GM12878 (cell line): ENCODE data around the gene PDE8B. TPM values are rescaled to one million over a fixed set of nuclear protein-coding genes. Genes with fewer than 3 reads are reported as not detected.

Experiments used
- ATAC-seq: fragments of 200-7000 bp; cut with Tn5 transposase; 3 replicates; pipeline ENCODE4 v1.9.1; 2020; ENCODE audit warnings: mild to moderate bottlenecking, moderate library complexity
- BruUV-seq: library from RNA; stranded (reverse); fragments of 400-500 nt; replicated peaks from 2 replicates; lab custom pipeline; 2021; lab: Mats Ljungman, UMichigan
- CTCF ChIA-PET: fragments of 300-600 bp; sonication (Branson Sonifier 250); formaldehyde crosslinking; extraction: SDS; loops from one replicate; lab custom pipeline; 2021; ENCODE audit warnings: inconsistent platforms; lab: Yijun Ruan, JAX
- POLR2A ChIA-PET: fragments of 350-600 bp; formaldehyde crosslinking; extraction: SDS; loops from one replicate; lab custom pipeline; 2021; ENCODE audit warnings: inconsistent platforms; lab: Charles Lee
- RAD21 ChIA-PET: fragments of 300-600 bp; sonication (Branson Sonifier 250); formaldehyde crosslinking; loops from one replicate; lab custom pipeline; 2023; ENCODE audit warnings: antibody characterized with exemption; ENCODE audit not compliant: unreplicated experiment; lab: Charles Lee
- SMC1A ChIA-PET: fragments of 300-600 bp; sonication (Branson Sonifier 250); formaldehyde crosslinking; loops from one replicate; lab custom pipeline; 2023; ENCODE audit not compliant: unreplicated experiment, uncharacterized antibody; lab: Charles Lee
- DNase-seq: peaks from one replicate; pipeline ENCODE4 v3.0.0-alpha.2; 2011; ENCODE audit warnings: low read depth, low spot score
- FAIRE-seq: peaks from 3 replicates; lab custom pipeline; 2011; peaks lifted over from hg19 to GRCh38; lab: Jason Lieb, UNC
- H2AFZ ChIP-seq: 2 replicates; pipeline ENCODE4 v1.6.0; 2011; ENCODE audit warnings: low read depth, low read length, control low read depth; ENCODE audit not compliant: control insufficient read depth
- H3K27ac ChIP-seq: 2 replicates; pipeline ENCODE4 v1.5.1; 2011; ENCODE audit warnings: control low read depth; ENCODE audit not compliant: control insufficient read depth, insufficient read depth
- H3K27me3 ChIP-seq, 2 experiments: replicated peaks in 1 of 2; 2 replicates each; pipeline versions ENCODE4 v1.6.0 to v1.6.1; 2011; ENCODE audit warnings: low read length in 1 of 2; ENCODE audit not compliant: control insufficient read depth in 2 of 2, insufficient read depth in 2 of 2
- H3K36me3 ChIP-seq, 2 experiments: 2 replicates each; pipeline ENCODE4 v1.5.1; 2011; ENCODE audit warnings: low read length in 1 of 2; ENCODE audit not compliant: control insufficient read depth in 2 of 2, insufficient read depth in 2 of 2
- H3K4me1 ChIP-seq: 2 replicates; pipeline ENCODE4 v1.6.1; 2011; ENCODE audit warnings: mild to moderate bottlenecking, low read length, moderate library complexity, mixed read lengths; ENCODE audit not compliant: control insufficient read depth, insufficient read depth
- H3K4me2 ChIP-seq: 2 replicates; pipeline ENCODE4 v1.6.0; 2011; ENCODE audit warnings: control low read depth; ENCODE audit not compliant: control insufficient read depth, insufficient read depth
- H3K4me3 ChIP-seq: fragments of 200-600 bp; sonication (generic); 2 replicates; pipeline ENCODE4 v1.5.1; 2016
- H3K79me2 ChIP-seq: 2 replicates; pipeline ENCODE4 v1.6.0; 2011; ENCODE audit warnings: low read length; ENCODE audit not compliant: control insufficient read depth, insufficient read depth
- H3K9ac ChIP-seq: 2 replicates; pipeline ENCODE4 v1.8.0; 2011; ENCODE audit warnings: low read length, control low read depth, mixed read lengths; ENCODE audit not compliant: control insufficient read depth, insufficient read depth
- H3K9me3 ChIP-seq: replicated peaks from 3 replicates; pipeline ENCODE4 v1.5.1; 2011; ENCODE audit warnings: mild to moderate bottlenecking, low read length; ENCODE audit not compliant: control insufficient read depth, insufficient read depth
- H4K20me1 ChIP-seq: 2 replicates; pipeline ENCODE4 v1.6.0; 2011; ENCODE audit not compliant: control insufficient read depth, insufficient read depth
- ATF7 ChIP-seq: fragments of 450-650 bp; IDR thresholded peaks from 2 replicates; pipeline ENCODE4 v1.6.1; 2016; ENCODE audit warnings: low read depth, mild to moderate bottlenecking
- BACH1 ChIP-seq: fragments of 450-650 bp; IDR thresholded peaks from 2 replicates; pipeline ENCODE4 v1.6.1; 2017; ENCODE audit warnings: mild to moderate bottlenecking, borderline replicate concordance
- E4F1 ChIP-seq: fragments of 450-650 bp; IDR thresholded peaks from 2 replicates; pipeline ENCODE4 v1.6.1; 2018; ENCODE audit warnings: borderline replicate concordance, mild to moderate bottlenecking; ENCODE audit not compliant: partially characterized antibody
- EGR1 ChIP-seq, 2 experiments: IDR thresholded peaks; 1 replicate in 1 of 2; 2 replicates in 1 of 2; pipeline ENCODE4 v1.6.1; 2011 to 2012; ENCODE audit warnings: low read depth in 2 of 2, low read length in 2 of 2, borderline replicate concordance in 1 of 2, mild to moderate bottlenecking in 1 of 2, moderate library complexity in 1 of 2
- HDAC6 ChIP-seq: fragments of 200-600 bp; sonication (generic); IDR thresholded peaks from one replicate; pipeline ENCODE4 v1.8.0; 2017; ENCODE audit warnings: antibody characterized with exemption; ENCODE audit not compliant: unreplicated experiment
- IRF5 ChIP-seq: fragments of 450-650 bp; IDR thresholded peaks from 2 replicates; pipeline ENCODE4 v1.6.1; 2017; ENCODE audit warnings: borderline replicate concordance
- MXI1 ChIP-seq: fragments of 150-350 bp; IDR thresholded peaks from 2 replicates; pipeline ENCODE4 v1.6.1; 2011; ENCODE audit warnings: low read depth, mild to moderate bottlenecking, inconsistent platforms, low read length, improper control_type of control experiment
- PRDM15 ChIP-seq: fragments of 450-650 bp; formaldehyde crosslinking; IDR thresholded peaks from 2 replicates; pipeline ENCODE4 v1.4.0; 2020; ENCODE audit warnings: mild to moderate bottlenecking, moderate library complexity
- RUNX3 ChIP-seq: IDR thresholded peaks from 2 replicates; pipeline ENCODE4 v1.6.1; 2012; ENCODE audit warnings: low read length, inconsistent platforms
- SRF ChIP-seq, 2 experiments: IDR thresholded peaks; 2 replicates each; pipeline ENCODE4 v1.6.1; 2011; ENCODE audit warnings: low read depth in 2 of 2, low read length in 2 of 2, mild to moderate bottlenecking in 1 of 2, moderate library complexity in 1 of 2
- ZNF592 ChIP-seq: fragments of 450-650 bp; IDR thresholded peaks from 2 replicates; pipeline ENCODE4 v1.6.1; 2017; ENCODE audit warnings: mild to moderate bottlenecking, moderate library complexity
- WGBS: methylation state at CpG from one replicate; pipeline ENCODE4 v1.1.6; 2016; ENCODE audit warnings: low lambda C conversion rate; ENCODE audit not compliant: insufficient replicate concordance, insufficient coverage; ENCODE audit errors: missing lambda C conversion rate; 5-methylcytosine and 5-hydroxymethylcytosine counted together
- in situ Hi-C: fragments of 300-500 bp; cut with MboI; formaldehyde crosslinking; loops from 9 replicates; pipeline ENCODE4 v1.14.3; 2018; ENCODE audit warnings: mixed read lengths
- intact Hi-C: fragments of 100-400 bp; cut with micrococcal nuclease; formaldehyde crosslinking; loops from one replicate; pipeline ENCODE4 v1.14.2; 2022; ENCODE audit not compliant: unreplicated experiment
- polyA plus RNA-seq, 11 experiments: library from polyadenylated mRNA; depleted of rRNA in 4 of 11; unstranded in 6 of 11; stranded (reverse) in 5 of 11; fragments of >200 nt; fragmentation: Nextera tagmentation in 4 of 11; fragmentation: Illumina TruSeq in 1 of 11; extraction: Ambion mirVana in 4 of 11; extraction: Trizol in 1 of 11; gene quantifications; 1 replicate in 1 of 11; 2 replicates in 10 of 11; pipeline versions ENCODE4 v1.2.1 to v1.2.3, GENCODE V29; 2011 to 2016; ENCODE audit warnings: inconsistent platforms in 2 of 11, missing spikeins in 2 of 11, low read depth in 1 of 11
- total RNA-seq, 4 experiments: library from RNA; depleted of rRNA in 3 of 4; stranded (reverse); fragments of >200 nt in 3 of 4; fragmentation: Illumina TruSeq in 1 of 4; extraction: Trizol in 1 of 4; gene quantifications; 2 replicates each; pipeline versions ENCODE4 v1.2.1 to v1.2.3, GENCODE V29; 2013 to 2021

Gene PDE8B
- total and polyA plus RNA-seq, 10 of the 15 experiments (the other 5 are each of a cell fraction or from before 2014, with no cell fraction given): 0.03 to 0.44 (median 0.20) TPM; not detected in 3

GRCh38 chr5:77209495-77210090 is 887 bp upstream of the PDE8B start:
- Histone ChIP-seq H3K27me3 (peaks cover 13 to 27% of the 10 kb centered on the region in 2 experiments), H3K4me3 (no peak overlapping the region), H3K36me3 (no peaks in the 10 kb centered on the region), H3K4me1 (no peaks in the 10 kb centered on the region), H2AFZ (no peak overlapping the region), H3K9me3 (no peaks in the 10 kb centered on the region), H3K79me2 (no peaks in the 10 kb centered on the region), H4K20me1 (no peaks in the 10 kb centered on the region; the same call in 1 of the 2 replicates), H3K9ac (no peak overlapping the region), H3K27ac (no peak overlapping the region), H3K4me2 (no peak overlapping the region)
- no TSS peak for BruUV-seq
- ATAC-seq: no peak
- FAIRE-seq: no peak
- in situ Hi-C loops: no loop called here
- RAD21 ChIA-PET: no interaction called here
- POLR2A ChIA-PET: interaction anchor here (0.6 kb wide), 1 partner anchor 243 kb away, joined by 3 read pairs; no protein-coding TSS in a partner anchor
- CTCF ChIA-PET: no interaction called here
- intact Hi-C loops: no loop called here
- SMC1A ChIA-PET: no interaction called here
- WGBS: 86% methylated on average over 14 of the region's 14 CpGs
- TF ChIP-seq RUNX3 (no peak), HDAC6 (no peak), ATF7 (no peak), SRF (IDR thresholded peaks at IDR 0.05; ENCODE audit: low read depth in 2 of 2, low read length in 2 of 2) (no peak), IRF5 (no peak), ZNF592 (no peak), PRDM15 (no peak), BACH1 (no peak), MXI1 (no peak), E4F1 (no peak), EGR1 (IDR thresholded peaks at IDR 0.05; ENCODE audit: borderline replicate concordance in 1 of 2, low read depth in 2 of 2, low read length in 2 of 2) (no peak)
- no peak for DNase-seq
